HG02678 (cell line): ENCODE data around the gene TH.

Source experiments
- ATAC-seq: cut with Tn5 transposase; IDR thresholded peaks from one replicate; pipeline ENCODE4 v1.9.1; 2021; ENCODE audit warnings: mild to moderate bottlenecking, moderate library complexity; ENCODE audit not compliant: unreplicated experiment

TH gene

GRCh38 chr11:2163428-2163978 lies 8.1 kb downstream of the TH start:
- ATAC-seq: no peak

GRCh38 chr11:2160736-2161259 lies 10.8 kb downstream of the TH start, which contains the start of gene INS:
Gene INS, minus strand, starts transcription at chr11:2161209. Its CDS starts 238 bp downstream, at chr11:2160971.
- ATAC-seq: no peak

GRCh38 chr11:2159536-2160413 lies 11.8 kb downstream of the TH start:
- ATAC-seq: no peak

- no peak for ATAC-seq
Measured at GRCh38 chr11:2158966-2159365, 12.6 kb downstream of the TH start.

GRCh38 chr11:2158296-2158737 lies 13.3 kb downstream of the TH start:
- ATAC-seq: no peak

GRCh38 chr11:2157294-2158040 lies 14.1 kb downstream of the TH start:
- ATAC-seq: no peak

- ATAC-seq: no peak
Measured at GRCh38 chr11:2156416-2157182, 15.0 kb downstream of the TH start.

- no peak for ATAC-seq
Measured at GRCh38 chr11:2155511-2155910, 16.1 kb downstream of the TH start.

GRCh38 chr11:2154889-2155288 lies 16.7 kb downstream of the TH start:
- ATAC-seq: no peak

GRCh38 chr11:2154195-2154585 lies 17.4 kb downstream of the TH start:
- no peak for ATAC-seq

- no peak for ATAC-seq
Measured at GRCh38 chr11:2153581-2154194, 17.9 kb downstream of the TH start.

GRCh38 chr11:2151500-2152257 lies 19.9 kb downstream of the TH start:
- ATAC-seq: no peak

- ATAC-seq: no peak
Measured at GRCh38 chr11:2149864-2150847, 21.5 kb downstream of the TH start.

GRCh38 chr11:2149460-2149859 lies 22.2 kb downstream of the TH start:
- no peak for ATAC-seq

- ATAC-seq: no peak
Measured at GRCh38 chr11:2148595-2148994, 23.0 kb downstream of the TH start.

- ATAC-seq: no peak
Measured at GRCh38 chr11:2147391-2147790, 24.2 kb downstream of the TH start.

- ATAC-seq: no peak
Measured at GRCh38 chr11:2146051-2146450, 25.6 kb downstream of the TH start.

GRCh38 chr11:2144544-2145248 lies 26.9 kb downstream of the TH start:
- ATAC-seq: no peak
